ENCODE measurements around the gene ZNF585A.
A peak's percentile ranks its signal among the peaks of the same experiment; 100 is the strongest.
"Not testable (repeated sequence)": the region's sequence is repeated elsewhere in the genome, so short reads cannot be mapped to it uniquely, and the experiment has no call there.

ZNF585A gene

DNA sequence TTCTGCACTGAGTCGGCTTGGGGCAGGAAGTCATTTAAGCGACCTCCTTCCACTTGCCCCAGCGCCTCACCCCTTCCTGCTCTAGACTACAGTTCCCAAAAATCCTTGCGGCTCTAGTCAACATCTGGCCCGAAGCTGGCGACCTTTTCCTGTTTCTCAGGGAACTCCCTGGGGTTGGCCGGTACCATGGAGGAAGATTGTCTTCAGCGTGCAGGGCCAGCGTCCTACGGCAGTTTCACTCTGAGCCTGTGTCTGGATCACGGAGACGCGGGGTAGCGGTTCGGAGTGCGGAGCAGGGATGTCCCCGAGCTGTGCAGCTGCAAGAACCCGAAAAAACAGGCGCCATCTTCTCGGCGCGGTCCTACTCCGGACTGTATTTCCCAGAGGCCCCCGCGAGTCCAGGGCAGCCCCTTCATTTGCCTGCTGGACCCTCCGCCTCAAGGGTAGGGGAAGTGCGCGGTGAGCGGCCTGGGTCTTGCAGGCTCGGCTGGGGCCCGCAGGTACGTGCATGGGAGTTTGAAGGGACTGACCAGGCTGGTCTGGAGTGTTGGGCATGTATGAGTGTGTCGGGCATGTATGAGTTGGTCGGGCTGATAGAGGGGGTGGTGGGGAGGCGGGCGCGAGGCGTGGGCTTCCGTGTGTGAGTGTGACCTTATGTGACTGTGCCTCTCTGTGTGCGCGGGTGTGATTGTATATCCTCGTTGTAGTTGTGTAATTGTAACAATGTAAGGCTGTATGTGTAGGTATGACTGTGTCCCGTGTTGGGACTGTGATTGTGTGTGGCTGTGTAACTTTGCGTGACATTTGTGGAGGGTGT, 45.5 kb upstream of the ZNF585A start, which contains the start of gene ZNF383:
ZNF383 (plus strand) TSS at position 440 of the 817 bp plus-strand sequence. CDS start 12,240 bp downstream, outside the sequence.
- Histone ChIP-seq H2BK15ac (ENCODE audit: low read depth, poor library complexity, severe bottlenecking) (no peak within 1 kb of the TSS), H2BK12ac (ENCODE audit: low read length in 2 of 2) (peak within 1 kb of the TSS in 1 of 2 experiments; percentile 29), H3K4me1 (ENCODE audit: control insufficient read depth, insufficient read depth, low read depth, low read length) (peaks cover 4% of the 10 kb centered on the region), H3K27me3 (ENCODE audit: control insufficient read depth in 1 of 2, insufficient read depth in 1 of 2, low read length in 2 of 2) (no peaks in the 10 kb centered on the region), H2AK5ac (ENCODE audit: low read length, severe bottlenecking) (peak within 1 kb of the TSS; percentile 29), H2BK120ac (ENCODE audit: low read depth, low read length) (no peak within 1 kb of the TSS), H4K91ac (ENCODE audit: low read length) (peak within 1 kb of the TSS; percentile 96), H3K18ac (ENCODE audit: low read depth in 1 of 2, low read length in 2 of 2) (peak within 1 kb of the TSS; percentile 93 to 98), H3K4me3 (ENCODE audit: insufficient read depth in 1 of 2, low read depth in 1 of 2, low read length in 2 of 2) (peak within 1 kb of the TSS; percentile 83 to 97), H3K23ac (ENCODE audit: low read length in 2 of 2) (peak within 1 kb of the TSS in 1 of 2 experiments; percentile 92), H4K8ac (ENCODE audit: low read length) (peak within 1 kb of the TSS; percentile 98), H2AFZ (ENCODE audit: low read depth, low read length) (peak within 1 kb of the TSS; percentile 96), H3K36me3 (ENCODE audit: control insufficient read depth in 1 of 2, insufficient read depth in 2 of 2, low read depth in 1 of 2, low read length in 2 of 2) (peaks cover 19 to 32% of the 10 kb centered on the region in 2 experiments), H3K27ac (ENCODE audit: low read length, poor library complexity, severe bottlenecking) (peak within 1 kb of the TSS; percentile 92), H3K4me2 (ENCODE audit: low read length, poor library complexity, severe bottlenecking) (peak within 1 kb of the TSS; percentile 82), H3K9me3 (ENCODE audit: control insufficient read depth, low read length) (peaks cover 26% of the 10 kb centered on the region), H2BK5ac (ENCODE audit: low read depth, low read length, poor library complexity, severe bottlenecking) (peak within 1 kb of the TSS; percentile 21), H3K9ac (ENCODE audit: low read length) (peak within 1 kb of the TSS; percentile 95), H3K4ac (ENCODE audit: low read depth in 1 of 2, low read length in 2 of 2) (peak within 1 kb of the TSS; percentile 68 to 96), H3K79me1 (replicated peaks; ENCODE audit: low read length, poor library complexity, severe bottlenecking) (peaks cover 12% of the 10 kb centered on the region), H3K14ac (ENCODE audit: low read length in 2 of 2) (peak within 1 kb of the TSS in 1 of 2 experiments; percentile 99)
- under 1% methylated on average over 44 of the region's 44 CpGs for WGBS
- peak; percentile 91 for DNase-seq

DNA sequence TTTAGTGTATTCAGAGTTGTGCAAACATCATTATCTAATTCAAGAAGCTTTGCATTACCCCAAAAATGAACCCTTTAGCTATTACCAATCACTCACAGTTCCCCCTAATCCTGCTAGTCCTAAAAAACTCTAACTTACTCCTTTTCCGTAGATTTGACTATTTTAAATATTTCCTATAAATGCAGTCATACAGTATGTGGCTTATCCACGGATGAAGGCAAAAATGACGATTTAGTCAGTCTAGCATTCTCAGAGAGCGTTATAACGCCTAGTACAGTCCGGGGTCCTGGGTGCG, 44.9 kb upstream of the ZNF585A start:
- DNase-seq: no peak

DNA sequence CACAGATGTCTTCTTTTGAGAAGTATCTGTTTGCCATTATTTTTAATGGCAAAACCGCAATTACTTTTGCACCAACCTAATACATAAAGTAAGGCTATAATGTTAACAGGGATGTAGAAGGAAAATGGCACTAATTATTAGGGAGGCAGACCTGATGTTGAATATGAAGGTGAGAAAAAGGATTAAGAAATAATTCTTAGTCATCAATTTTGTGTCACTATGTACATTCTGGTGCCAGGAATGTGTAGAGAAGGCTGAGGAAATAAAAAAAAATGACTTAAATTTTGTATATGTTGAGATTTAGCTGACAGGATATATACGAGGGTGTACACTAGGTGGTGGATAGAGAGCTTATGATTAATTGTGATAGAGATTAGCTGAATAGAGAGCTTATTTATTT, 25.3 kb upstream of the ZNF585A start:
- no peaks in the 10 kb centered on the region for H3K79me1 ChIP-seq (replicated peaks; ENCODE audit: low read length, poor library complexity, severe bottlenecking)
- H2AK5ac ChIP-seq (ENCODE audit: low read length, severe bottlenecking): no peak overlapping the region
- no peak overlapping the region for H2BK120ac ChIP-seq (ENCODE audit: low read depth, low read length)
- no peak overlapping the region for H4K8ac ChIP-seq (ENCODE audit: low read length)
- no peak overlapping the region for H2AFZ ChIP-seq (ENCODE audit: low read depth, low read length)
- no peak overlapping the region for H3K27ac ChIP-seq (ENCODE audit: low read length, poor library complexity, severe bottlenecking)
- 100% methylated on average over 1 of the region's 2 CpGs for WGBS
- no peak overlapping the region for H3K14ac ChIP-seq (ENCODE audit: low read length in 2 of 2)
- no peak overlapping the region for H3K4ac ChIP-seq (ENCODE audit: low read depth in 1 of 2, low read length in 2 of 2)
- H3K23ac ChIP-seq (ENCODE audit: low read length in 2 of 2): no peak overlapping the region
- no peak overlapping the region for H2BK15ac ChIP-seq (ENCODE audit: low read depth, poor library complexity, severe bottlenecking)
- no peak overlapping the region for H3K4me2 ChIP-seq (ENCODE audit: low read length, poor library complexity, severe bottlenecking)
- H2BK12ac ChIP-seq (ENCODE audit: low read length in 2 of 2): no peak overlapping the region
- no peaks in the 10 kb centered on the region for H3K27me3 ChIP-seq (ENCODE audit: control insufficient read depth in 1 of 2, insufficient read depth in 1 of 2, low read length in 2 of 2)
- H3K4me3 ChIP-seq (ENCODE audit: insufficient read depth in 1 of 2, low read depth in 1 of 2, low read length in 2 of 2): no peak overlapping the region
- H3K36me3 ChIP-seq (ENCODE audit: control insufficient read depth in 1 of 2, insufficient read depth in 2 of 2, low read depth in 1 of 2, low read length in 2 of 2): peaks cover 27 to 71% of the 10 kb centered on the region in 2 experiments
- H4K91ac ChIP-seq (ENCODE audit: low read length): no peak overlapping the region
- H3K4me1 ChIP-seq (ENCODE audit: control insufficient read depth, insufficient read depth, low read depth, low read length): no peaks in the 10 kb centered on the region
- H3K9ac ChIP-seq (ENCODE audit: low read length): no peak overlapping the region
- no peak overlapping the region for H2BK5ac ChIP-seq (ENCODE audit: low read depth, low read length, poor library complexity, severe bottlenecking)
- H3K9me3 ChIP-seq (ENCODE audit: control insufficient read depth, low read length): peaks cover 71% of the 10 kb centered on the region
- no peak for DNase-seq
- no peak overlapping the region for H3K18ac ChIP-seq (ENCODE audit: low read depth in 1 of 2, low read length in 2 of 2)

More for the DNA sequence above, 44.9 kb upstream of the ZNF585A start:
- Histone ChIP-seq H2BK12ac (ENCODE audit: low read length in 2 of 2) (no peak overlapping the region), H3K18ac (ENCODE audit: low read depth in 1 of 2, low read length in 2 of 2) (peak overlapping the region in 1 of 2 experiments; percentile 43), H3K4ac (ENCODE audit: low read depth in 1 of 2, low read length in 2 of 2) (peak overlapping the region in 1 of 2 experiments; percentile 73), H3K4me3 (ENCODE audit: insufficient read depth in 1 of 2, low read depth in 1 of 2, low read length in 2 of 2) (peak overlapping the region; percentile 83 to 97), H3K14ac (ENCODE audit: low read length in 2 of 2) (no peak overlapping the region), H3K4me2 (ENCODE audit: low read length, poor library complexity, severe bottlenecking) (peak overlapping the region; percentile 82), H3K9me3 (ENCODE audit: control insufficient read depth, low read length) (peaks cover 20% of the 10 kb centered on the region), H4K91ac (ENCODE audit: low read length) (no peak overlapping the region), H2AFZ (ENCODE audit: low read depth, low read length) (no peak overlapping the region), H3K79me1 (replicated peaks; ENCODE audit: low read length, poor library complexity, severe bottlenecking) (peaks cover 12% of the 10 kb centered on the region), H3K4me1 (ENCODE audit: control insufficient read depth, insufficient read depth, low read depth, low read length) (peaks cover 4% of the 10 kb centered on the region), H3K23ac (ENCODE audit: low read length in 2 of 2) (no peak overlapping the region), H2BK15ac (ENCODE audit: low read depth, poor library complexity, severe bottlenecking) (no peak overlapping the region), H3K9ac (ENCODE audit: low read length) (peak overlapping the region; percentile 95), H3K27ac (ENCODE audit: low read length, poor library complexity, severe bottlenecking) (peak overlapping the region; percentile 25), H2AK5ac (ENCODE audit: low read length, severe bottlenecking) (no peak overlapping the region), H2BK120ac (ENCODE audit: low read depth, low read length) (no peak overlapping the region), H3K36me3 (ENCODE audit: control insufficient read depth in 1 of 2, insufficient read depth in 2 of 2, low read depth in 1 of 2, low read length in 2 of 2) (peaks cover 18 to 26% of the 10 kb centered on the region in 2 experiments), H3K27me3 (ENCODE audit: control insufficient read depth in 1 of 2, insufficient read depth in 1 of 2, low read length in 2 of 2) (no peaks in the 10 kb centered on the region), H2BK5ac (ENCODE audit: low read depth, low read length, poor library complexity, severe bottlenecking) (no peak overlapping the region), H4K8ac (ENCODE audit: low read length) (peak overlapping the region; percentile 79)
- 0% methylated on average over 6 of the region's 7 CpGs for WGBS

DNA sequence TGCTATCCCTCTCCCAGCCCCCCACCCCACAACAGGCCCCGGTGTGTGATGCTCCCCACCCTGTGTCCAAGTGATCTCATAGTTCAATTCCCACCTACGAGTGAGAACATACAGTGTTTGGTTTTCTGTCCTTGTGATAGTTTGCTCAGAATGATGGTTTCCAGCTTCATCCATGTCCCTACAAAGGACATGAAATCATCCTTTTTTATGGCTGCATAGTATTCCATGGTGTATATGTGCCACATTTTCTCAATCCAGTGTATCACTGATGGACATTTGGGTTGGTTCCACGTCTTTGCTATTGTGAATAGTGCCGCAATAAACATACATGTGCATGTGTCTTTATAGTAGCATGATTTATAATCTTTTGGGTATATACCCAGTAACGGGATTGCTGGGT, 24.6 kb upstream of the ZNF585A start:
- not testable (repeated sequence) for H2BK12ac ChIP-seq (ENCODE audit: low read length in 2 of 2); H3K23ac ChIP-seq (ENCODE audit: low read length in 2 of 2); H3K14ac ChIP-seq (ENCODE audit: low read length in 2 of 2); H3K27ac ChIP-seq (ENCODE audit: low read length, poor library complexity, severe bottlenecking); H2BK5ac ChIP-seq (ENCODE audit: low read depth, low read length, poor library complexity, severe bottlenecking); H3K4me1 ChIP-seq (ENCODE audit: control insufficient read depth, insufficient read depth, low read depth, low read length); H3K27me3 ChIP-seq (ENCODE audit: control insufficient read depth in 1 of 2, insufficient read depth in 1 of 2, low read length in 2 of 2); H3K79me1 ChIP-seq (replicated peaks; ENCODE audit: low read length, poor library complexity, severe bottlenecking); H3K4ac ChIP-seq (ENCODE audit: low read depth in 1 of 2, low read length in 2 of 2); H2AFZ ChIP-seq (ENCODE audit: low read depth, low read length); H2AK5ac ChIP-seq (ENCODE audit: low read length, severe bottlenecking); H4K91ac ChIP-seq (ENCODE audit: low read length); H4K8ac ChIP-seq (ENCODE audit: low read length); DNase-seq; H3K9ac ChIP-seq (ENCODE audit: low read length); H2BK120ac ChIP-seq (ENCODE audit: low read depth, low read length); H3K4me2 ChIP-seq (ENCODE audit: low read length, poor library complexity, severe bottlenecking); H3K4me3 ChIP-seq (ENCODE audit: insufficient read depth in 1 of 2, low read depth in 1 of 2, low read length in 2 of 2); H2BK15ac ChIP-seq (ENCODE audit: low read depth, poor library complexity, severe bottlenecking); H3K18ac ChIP-seq (ENCODE audit: low read depth in 1 of 2, low read length in 2 of 2)
- Histone ChIP-seq H3K36me3 (ENCODE audit: control insufficient read depth in 1 of 2, insufficient read depth in 2 of 2, low read depth in 1 of 2, low read length in 2 of 2) (peaks cover 30 to 68% of the 10 kb centered on the region in 2 experiments), H3K9me3 (ENCODE audit: control insufficient read depth, low read length) (peaks cover 67% of the 10 kb centered on the region)
- WGBS: 80% methylated on average over 1 of the region's 5 CpGs

All from mesenchymal stem cell (in vitro differentiated cells and primary cell).